ENCODE measurements around the gene ANAPC2.

ANAPC2 gene

DNA sequence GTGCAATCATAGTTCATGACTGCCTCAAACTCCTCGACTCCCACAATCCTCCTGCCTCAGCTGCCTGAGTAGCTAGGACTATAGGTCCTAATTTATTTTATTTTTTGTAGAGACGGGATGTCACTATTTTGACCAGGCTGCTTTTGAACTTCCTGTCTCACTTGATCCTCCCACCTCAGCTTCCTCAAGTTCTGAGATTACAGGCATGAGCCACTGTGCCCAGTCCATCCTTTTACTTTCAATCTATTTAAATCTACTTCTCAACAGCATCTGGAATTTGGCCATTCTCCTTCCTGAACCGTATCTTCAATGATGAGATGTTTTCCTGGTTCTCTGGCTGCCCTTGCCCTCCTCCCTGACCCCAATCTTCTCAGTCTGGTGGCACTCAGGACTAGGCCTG is 61.6 kb downstream of the ANAPC2 start:
- DNase-seq (ENCODE audit: low read depth), result no peak
